Ectodermal cell (in vitro differentiated cells): ENCODE measurements around the gene FAM13A.

Experiments used
- H3K27ac ChIP-seq: 2 replicates; pipeline ENCODE4 v1.7.0; 2013; ENCODE audit warnings: mild to moderate bottlenecking, low read depth, low read length; ENCODE audit not compliant: insufficient read depth, poor library complexity, severe bottlenecking
- H3K27me3 ChIP-seq: 2 replicates; pipeline ENCODE4 v1.7.0; 2013; ENCODE audit warnings: mild to moderate bottlenecking, low read length; ENCODE audit not compliant: insufficient read depth, control insufficient read depth, poor library complexity, severe bottlenecking
- H3K36me3 ChIP-seq: one replicate; pipeline ENCODE4 v1.7.0; 2013; ENCODE audit warnings: low read length; ENCODE audit not compliant: control insufficient read depth, insufficient read depth
- H3K4me1 ChIP-seq: one replicate; pipeline ENCODE4 v1.7.0; 2013; ENCODE audit warnings: low read length; ENCODE audit not compliant: control insufficient read depth, insufficient read depth
- H3K4me3 ChIP-seq: 2 replicates; pipeline ENCODE4 v1.7.0; 2013; ENCODE audit warnings: low read depth, low read length, control low read depth; ENCODE audit not compliant: insufficient read depth
- H3K9me3 ChIP-seq: 2 replicates; pipeline ENCODE4 v1.7.0; 2013; ENCODE audit warnings: mild to moderate bottlenecking, low read length, moderate library complexity; ENCODE audit not compliant: control insufficient read depth
- WGBS, 2 experiments: methylation state at CpG; one replicate each; pipeline ENCODE4 v1.1.7; 2013; ENCODE audit warnings: missing lambda C conversion rate in 2 of 2; 5-methylcytosine and 5-hydroxymethylcytosine counted together

The FAM13A gene

GRCh38 chr4:88967883-88968331, 89.1 kb downstream of the FAM13A start:
- WGBS, 2 experiments = 91 to 93% methylated on average over 2 of the region's 2 CpGs
- Histone ChIP-seq H3K36me3 (no peaks in the 10 kb centered on the region), H3K4me1 (no peaks in the 10 kb centered on the region), H3K27me3 (no peaks in the 10 kb centered on the region), H3K27ac (no peak overlapping the region), H3K4me3 (no peak overlapping the region), H3K9me3 (no peaks in the 10 kb centered on the region)

- 87 to 90% methylated on average over 2 of the region's 2 CpGs for WGBS, 2 experiments
- H3K36me3 ChIP-seq = no peaks in the 10 kb centered on the region
- no peaks in the 10 kb centered on the region for H3K4me1 ChIP-seq
- H3K9me3 ChIP-seq = no peaks in the 10 kb centered on the region
- no peak overlapping the region for H3K4me3 ChIP-seq
- no peaks in the 10 kb centered on the region for H3K27me3 ChIP-seq
- H3K27ac ChIP-seq = no peak overlapping the region
Measured at GRCh38 chr4:88965053-88965452, 91.9 kb downstream of the FAM13A start.

GRCh38 chr4:88964450-88964849, 92.5 kb downstream of the FAM13A start:
- H3K9me3 ChIP-seq = no peaks in the 10 kb centered on the region
- no peak overlapping the region for H3K27ac ChIP-seq
- H3K36me3 ChIP-seq = no peaks in the 10 kb centered on the region
- H3K4me3 ChIP-seq = no peak overlapping the region
- 89 to 92% methylated on average over 4 of the region's 4 CpGs for WGBS, 2 experiments
- no peaks in the 10 kb centered on the region for H3K27me3 ChIP-seq
- no peaks in the 10 kb centered on the region for H3K4me1 ChIP-seq

- Histone ChIP-seq H3K27ac (no peak overlapping the region), H3K4me3 (no peak overlapping the region), H3K27me3 (no peaks in the 10 kb centered on the region), H3K9me3 (no peaks in the 10 kb centered on the region), H3K36me3 (no peaks in the 10 kb centered on the region), H3K4me1 (no peaks in the 10 kb centered on the region)
- WGBS, 2 experiments = 85 to 100% methylated on average over 1 to 2 of the region's 2 CpGs
Measured at GRCh38 chr4:88963817-88964216, 93.2 kb downstream of the FAM13A start.

GRCh38 chr4:88962396-88962795, 94.6 kb downstream of the FAM13A start:
- Histone ChIP-seq H3K36me3 (no peaks in the 10 kb centered on the region), H3K9me3 (no peaks in the 10 kb centered on the region), H3K4me3 (no peak overlapping the region), H3K27me3 (no peaks in the 10 kb centered on the region), H3K27ac (no peak overlapping the region), H3K4me1 (no peaks in the 10 kb centered on the region)
- 83 to 87% methylated on average over 2 of the region's 2 CpGs for WGBS, 2 experiments

GRCh38 chr4:88960576-88960975, 96.4 kb downstream of the FAM13A start:
- no peaks in the 10 kb centered on the region for H3K27me3 ChIP-seq
- no peak overlapping the region for H3K27ac ChIP-seq
- no peaks in the 10 kb centered on the region for H3K4me1 ChIP-seq
- WGBS, 2 experiments = 20% methylated on average over 1 of the region's 1 CpG; no CpG with 5 or more reads in 1 of the 2 experiments
- H3K4me3 ChIP-seq = no peak overlapping the region
- H3K9me3 ChIP-seq = no peaks in the 10 kb centered on the region
- no peaks in the 10 kb centered on the region for H3K36me3 ChIP-seq

- Histone ChIP-seq H3K36me3 (no peaks in the 10 kb centered on the region), H3K27ac (no peak overlapping the region), H3K4me1 (no peaks in the 10 kb centered on the region), H3K9me3 (no peaks in the 10 kb centered on the region), H3K4me3 (no peak overlapping the region), H3K27me3 (no peaks in the 10 kb centered on the region)
- 84 to 85% methylated on average over 3 of the region's 3 CpGs for WGBS, 2 experiments
Measured at GRCh38 chr4:88958080-88958479, 98.9 kb downstream of the FAM13A start.

GRCh38 chr4:88957570-88957969, 99.4 kb downstream of the FAM13A start:
- H3K4me1 ChIP-seq = no peaks in the 10 kb centered on the region
- H3K36me3 ChIP-seq = no peaks in the 10 kb centered on the region
- no peak overlapping the region for H3K27ac ChIP-seq
- WGBS, 2 experiments = 93 to 94% methylated on average over 2 of the region's 2 CpGs
- H3K27me3 ChIP-seq = no peaks in the 10 kb centered on the region
- no peak overlapping the region for H3K4me3 ChIP-seq
- no peaks in the 10 kb centered on the region for H3K9me3 ChIP-seq

GRCh38 chr4:88955580-88956380, 101.2 kb downstream of the FAM13A start:
- Histone ChIP-seq H3K4me1 (no peaks in the 10 kb centered on the region), H3K27ac (no peak overlapping the region), H3K27me3 (no peaks in the 10 kb centered on the region), H3K9me3 (no peaks in the 10 kb centered on the region), H3K36me3 (no peaks in the 10 kb centered on the region), H3K4me3 (no peak overlapping the region)
- WGBS, 2 experiments = 92% methylated on average over 2 to 3 of the region's 3 CpGs

- 88 to 95% methylated on average over 2 of the region's 2 CpGs for WGBS, 2 experiments
- H3K4me3 ChIP-seq = no peak overlapping the region
- H3K36me3 ChIP-seq = no peaks in the 10 kb centered on the region
- H3K9me3 ChIP-seq = no peaks in the 10 kb centered on the region
- H3K4me1 ChIP-seq = no peaks in the 10 kb centered on the region
- no peak overlapping the region for H3K27ac ChIP-seq
- no peaks in the 10 kb centered on the region for H3K27me3 ChIP-seq
Measured at GRCh38 chr4:88953400-88953799, 103.6 kb downstream of the FAM13A start.
